Chondrocyte (in vitro differentiated cells): ENCODE data around the gene RHOA. TPM values are rescaled to one million over a fixed set of nuclear protein-coding genes. Genes with fewer than 3 reads are reported as not detected.

Source experiments
- DNase-seq: peaks from one replicate; pipeline ENCODE4 v3.0.0; 2021; ENCODE audit warnings: mixed read lengths, low spot score
- H3K27ac Mint-ChIP-seq: one replicate; pipeline ENCODE4 v1.8.0; 2021; ENCODE audit warnings: mild to moderate bottlenecking, moderate library complexity, mixed read lengths; ENCODE audit not compliant: unreplicated experiment
- H3K27me3 Mint-ChIP-seq: 2 replicates; pipeline ENCODE4 v1.8.0; 2021; ENCODE audit warnings: low read depth, mixed read lengths
- H3K36me3 Mint-ChIP-seq: 2 replicates; pipeline ENCODE4 v1.8.0; 2021; ENCODE audit warnings: low read depth, mixed read lengths
- H3K4me1 Mint-ChIP-seq: 2 replicates; pipeline ENCODE4 v1.8.0; 2021; ENCODE audit warnings: low read depth, mild to moderate bottlenecking, mixed read lengths
- H3K4me3 Mint-ChIP-seq: one replicate; pipeline ENCODE4 v1.8.0; 2021; ENCODE audit warnings: mild to moderate bottlenecking, moderate library complexity, mixed read lengths; ENCODE audit not compliant: unreplicated experiment
- H3K9me3 Mint-ChIP-seq: 2 replicates; pipeline ENCODE4 v1.8.0; 2021; ENCODE audit warnings: low read depth, mixed read lengths
- total RNA-seq: library from RNA; stranded (reverse); gene quantifications from 3 replicates; pipeline ENCODE4 v1.2.1, GENCODE V29; 2021
- TF ChIP-seq, protein P1 (sequence below): fragments of 200-600 bp; sonication (generic); IDR thresholded peaks from 2 replicates; pipeline ENCODE4 v1.5.0; 2021; ENCODE audit warnings: antibody characterized with exemption, mild to moderate bottlenecking, moderate library complexity

The RHOA gene
- total RNA-seq, 1 donor from 2014 or later: 625 TPM

- no peaks in the 10 kb centered on the region for H3K9me3 Mint-ChIP-seq
- no peaks in the 10 kb centered on the region for H3K27me3 Mint-ChIP-seq
- H3K4me1 Mint-ChIP-seq: peaks cover 47% of the 10 kb centered on the region
- H3K4me3 Mint-ChIP-seq: no peak overlapping the region
- H3K36me3 Mint-ChIP-seq: peaks cover 3% of the 10 kb centered on the region
- TF ChIP-seq, protein P1, sequence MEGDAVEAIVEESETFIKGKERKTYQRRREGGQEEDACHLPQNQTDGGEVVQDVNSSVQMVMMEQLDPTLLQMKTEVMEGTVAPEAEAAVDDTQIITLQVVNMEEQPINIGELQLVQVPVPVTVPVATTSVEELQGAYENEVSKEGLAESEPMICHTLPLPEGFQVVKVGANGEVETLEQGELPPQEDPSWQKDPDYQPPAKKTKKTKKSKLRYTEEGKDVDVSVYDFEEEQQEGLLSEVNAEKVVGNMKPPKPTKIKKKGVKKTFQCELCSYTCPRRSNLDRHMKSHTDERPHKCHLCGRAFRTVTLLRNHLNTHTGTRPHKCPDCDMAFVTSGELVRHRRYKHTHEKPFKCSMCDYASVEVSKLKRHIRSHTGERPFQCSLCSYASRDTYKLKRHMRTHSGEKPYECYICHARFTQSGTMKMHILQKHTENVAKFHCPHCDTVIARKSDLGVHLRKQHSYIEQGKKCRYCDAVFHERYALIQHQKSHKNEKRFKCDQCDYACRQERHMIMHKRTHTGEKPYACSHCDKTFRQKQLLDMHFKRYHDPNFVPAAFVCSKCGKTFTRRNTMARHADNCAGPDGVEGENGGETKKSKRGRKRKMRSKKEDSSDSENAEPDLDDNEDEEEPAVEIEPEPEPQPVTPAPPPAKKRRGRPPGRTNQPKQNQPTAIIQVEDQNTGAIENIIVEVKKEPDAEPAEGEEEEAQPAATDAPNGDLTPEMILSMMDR: no peak
- peak overlapping the region; percentile 80 for H3K27ac Mint-ChIP-seq
- peak; percentile 18 for DNase-seq
Measured at GRCh38 chr3:49388289-49388820, 23.4 kb downstream of the RHOA start.

DNA sequence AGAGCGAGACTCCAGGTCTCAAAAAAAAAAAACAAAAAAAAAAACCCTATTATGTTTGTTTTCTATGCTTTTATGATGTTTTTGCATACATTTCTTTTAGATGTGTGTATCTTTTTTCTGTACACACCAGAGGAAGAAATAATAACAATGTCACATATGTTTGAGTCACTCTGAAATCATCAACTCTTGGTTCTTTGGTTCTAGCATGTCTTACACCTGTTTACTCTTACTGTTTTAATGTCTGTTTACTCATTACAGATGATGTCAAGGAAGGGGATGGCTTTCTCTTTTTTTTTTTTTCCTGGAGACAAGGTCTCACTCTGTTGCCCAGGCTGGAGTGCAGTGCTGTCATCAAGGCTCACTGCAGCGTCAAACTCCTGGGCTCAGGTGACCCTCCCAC is 24.1 kb downstream of the RHOA start:
- peaks cover 45% of the 10 kb centered on the region for H3K4me1 Mint-ChIP-seq
- H3K36me3 Mint-ChIP-seq: peaks cover 3% of the 10 kb centered on the region
- H3K27ac Mint-ChIP-seq: peak overlapping the region; percentile 80
- no peak overlapping the region for H3K4me3 Mint-ChIP-seq
- H3K27me3 Mint-ChIP-seq: no peaks in the 10 kb centered on the region
- TF ChIP-seq, protein P1: no peak
- no peak for DNase-seq
- no peaks in the 10 kb centered on the region for H3K9me3 Mint-ChIP-seq

GRCh38 chr3:49386056-49386756 is 25.6 kb downstream of the RHOA start:
- no peaks in the 10 kb centered on the region for H3K9me3 Mint-ChIP-seq
- TF ChIP-seq, protein P1: no peak
- H3K27ac Mint-ChIP-seq: peak overlapping the region; percentile 88
- no peak overlapping the region for H3K4me3 Mint-ChIP-seq
- DNase-seq: no peak
- peaks cover 3% of the 10 kb centered on the region for H3K36me3 Mint-ChIP-seq
- H3K4me1 Mint-ChIP-seq: peaks cover 45% of the 10 kb centered on the region
- H3K27me3 Mint-ChIP-seq: no peaks in the 10 kb centered on the region

GRCh38 chr3:49385617-49386016 is 26.2 kb downstream of the RHOA start:
- Mint-ChIP-seq H3K27me3 (no peaks in the 10 kb centered on the region), H3K4me1 (peaks cover 45% of the 10 kb centered on the region), H3K36me3 (peaks cover 3% of the 10 kb centered on the region), H3K27ac (no peak overlapping the region), H3K4me3 (no peak overlapping the region), H3K9me3 (no peaks in the 10 kb centered on the region)
- TF ChIP-seq, protein P1: no peak
- DNase-seq: no peak

- TF ChIP-seq, protein P1: no peak
- H3K27ac Mint-ChIP-seq: peak overlapping the region; percentile 85
- no peak overlapping the region for H3K4me3 Mint-ChIP-seq
- H3K9me3 Mint-ChIP-seq: no peaks in the 10 kb centered on the region
- H3K4me1 Mint-ChIP-seq: peaks cover 57% of the 10 kb centered on the region
- peaks cover 2% of the 10 kb centered on the region for H3K36me3 Mint-ChIP-seq
- no peak for DNase-seq
- H3K27me3 Mint-ChIP-seq: no peaks in the 10 kb centered on the region
Measured at GRCh38 chr3:49383387-49383786, 28.4 kb downstream of the RHOA start.
